ENCODE measurements around the gene RICTOR.

Gene RICTOR

GRCh38 chr5:39074017-39074814 is at the start of gene RICTOR:
Gene RICTOR (minus strand): TSS chr5:39074399. CDS start chr5:39074377, 22 bp downstream.
- 0 out of 2 replicates have a peak, but pooled peaks cover 5% of the 10 kb centered on the region for H3K36me3 ChIP-seq (ENCODE audit: low read length)
- peaks cover 41% of the 10 kb centered on the region for H3K79me2 ChIP-seq (ENCODE audit: insufficient read depth, low read length)
- H3K9ac ChIP-seq (ENCODE audit: low read length), result peak within 1 kb of the TSS; percentile 92
- peak within 1 kb of the TSS; percentile 100 for H3K4me3 ChIP-seq (ENCODE audit: insufficient read depth, low read length, poor library complexity, severe bottlenecking)
- TF ChIP-seq CTCF (IDR thresholded peaks at IDR 0.05; ENCODE audit: insufficient read depth, low read length, poor library complexity, severe bottlenecking) (no peak), EZH2phosphoT487 (conservative IDR thresholded peaks at IDR 0.05; ENCODE audit: low read length) (no peak)
- H4K20me1 ChIP-seq (ENCODE audit: low read depth, low read length), result peaks cover 27% of the 10 kb centered on the region
- H3K9me3 ChIP-seq (ENCODE audit: insufficient read depth, low read length), result no peaks in the 10 kb centered on the region
- H2AFZ ChIP-seq (ENCODE audit: low read depth, low read length, severe bottlenecking), result peak within 1 kb of the TSS; percentile 95
- no peaks in the 10 kb centered on the region for H3K27me3 ChIP-seq (ENCODE audit: low read length)
- H3K27ac ChIP-seq (ENCODE audit: low read depth, low read length), result peak within 1 kb of the TSS; percentile 80
- no peaks in the 10 kb centered on the region for H3K9me2 ChIP-seq (replicated peaks; ENCODE audit: insufficient read depth, low read length)
- peak within 1 kb of the TSS; percentile 79 for H3K4me2 ChIP-seq (ENCODE audit: low read depth, low read length, poor library complexity, severe bottlenecking)
- peaks cover 19% of the 10 kb centered on the region; the same call in 1 of the 2 replicates for H3F3A ChIP-seq (ENCODE audit: insufficient read depth)

GRCh38 chr5:39121922-39122321 is 47.7 kb upstream of the RICTOR start:
- no peak overlapping the region for H2AFZ ChIP-seq (ENCODE audit: low read depth, low read length, severe bottlenecking)
- H3K9me3 ChIP-seq (ENCODE audit: insufficient read depth, low read length), result no peaks in the 10 kb centered on the region

GRCh38 chr5:39121315-39121714 is 47.1 kb upstream of the RICTOR start:
- Histone ChIP-seq H3K4me2 (ENCODE audit: low read depth, low read length, poor library complexity, severe bottlenecking) (no peak overlapping the region), H3K9me2 (replicated peaks; ENCODE audit: insufficient read depth, low read length) (no peaks in the 10 kb centered on the region), H3K4me3 (ENCODE audit: insufficient read depth, low read length, poor library complexity, severe bottlenecking) (no peak overlapping the region), H3K9me3 (ENCODE audit: insufficient read depth, low read length) (no peaks in the 10 kb centered on the region), H3K79me2 (ENCODE audit: insufficient read depth, low read length) (no peaks in the 10 kb centered on the region), H3K9ac (ENCODE audit: low read length) (no peak overlapping the region), H2AFZ (ENCODE audit: low read depth, low read length, severe bottlenecking) (no peak overlapping the region), H3F3A (ENCODE audit: insufficient read depth) (no peaks in the 10 kb centered on the region), H3K27me3 (ENCODE audit: low read length) (no peaks in the 10 kb centered on the region), H3K27ac (ENCODE audit: low read depth, low read length) (no peak overlapping the region), H4K20me1 (ENCODE audit: low read depth, low read length) (no peaks in the 10 kb centered on the region), H3K36me3 (ENCODE audit: low read length) (no peaks in the 10 kb centered on the region)
- TF ChIP-seq CTCF (IDR thresholded peaks at IDR 0.05; ENCODE audit: insufficient read depth, low read length, poor library complexity, severe bottlenecking) (no peak), EZH2phosphoT487 (conservative IDR thresholded peaks at IDR 0.05; ENCODE audit: low read length) (no peak)

More at GRCh38 chr5:39121922-39122321, 47.7 kb upstream of the RICTOR start:
- no peak overlapping the region for H3K9ac ChIP-seq (ENCODE audit: low read length)
- no peaks in the 10 kb centered on the region for H3F3A ChIP-seq (ENCODE audit: insufficient read depth)
- no peak for TF ChIP-seq EZH2phosphoT487 (conservative IDR thresholded peaks at IDR 0.05; ENCODE audit: low read length)
- no peak for TF ChIP-seq CTCF (IDR thresholded peaks at IDR 0.05; ENCODE audit: insufficient read depth, low read length, poor library complexity, severe bottlenecking)
- no peaks in the 10 kb centered on the region for H3K79me2 ChIP-seq (ENCODE audit: insufficient read depth, low read length)
- no peak overlapping the region for H3K27ac ChIP-seq (ENCODE audit: low read depth, low read length)
- H3K4me3 ChIP-seq (ENCODE audit: insufficient read depth, low read length, poor library complexity, severe bottlenecking), result no peak overlapping the region
- no peaks in the 10 kb centered on the region for H4K20me1 ChIP-seq (ENCODE audit: low read depth, low read length)
- no peaks in the 10 kb centered on the region for H3K9me2 ChIP-seq (replicated peaks; ENCODE audit: insufficient read depth, low read length)
- H3K27me3 ChIP-seq (ENCODE audit: low read length), result no peaks in the 10 kb centered on the region
- no peak overlapping the region for H3K4me2 ChIP-seq (ENCODE audit: low read depth, low read length, poor library complexity, severe bottlenecking)
- no peaks in the 10 kb centered on the region for H3K36me3 ChIP-seq (ENCODE audit: low read length)

Measured in SU-DHL-6 (cell line).